Urothelium cell line (cell line): ENCODE data around the gene FAM3C.

Experiments
- DNase-seq: peaks from one replicate; pipeline ENCODE4 v3.0.0; 2011; ENCODE audit warnings: low spot score, mixed read lengths
- FAIRE-seq: peaks from 2 replicates; lab custom pipeline; 2011; peaks lifted over from hg19 to GRCh38; lab: Jason Lieb, UNC

The FAM3C gene

GRCh38 chr7:121383235-121383910 is 12.7 kb downstream of the FAM3C start:
- FAIRE-seq: no peak
- DNase-seq: no peak

- FAIRE-seq (no peak), DNase-seq (no peak)
These were observed 13.6 kb downstream of the FAM3C start for GRCh38 chr7:121382473-121382872.

- FAIRE-seq: no peak
- DNase-seq: no peak
These were observed 16.2 kb downstream of the FAM3C start for GRCh38 chr7:121379930-121380329.

- DNase-seq (no peak), FAIRE-seq (no peak)
These were observed 19.1 kb downstream of the FAM3C start for GRCh38 chr7:121376979-121377378.

DNA sequence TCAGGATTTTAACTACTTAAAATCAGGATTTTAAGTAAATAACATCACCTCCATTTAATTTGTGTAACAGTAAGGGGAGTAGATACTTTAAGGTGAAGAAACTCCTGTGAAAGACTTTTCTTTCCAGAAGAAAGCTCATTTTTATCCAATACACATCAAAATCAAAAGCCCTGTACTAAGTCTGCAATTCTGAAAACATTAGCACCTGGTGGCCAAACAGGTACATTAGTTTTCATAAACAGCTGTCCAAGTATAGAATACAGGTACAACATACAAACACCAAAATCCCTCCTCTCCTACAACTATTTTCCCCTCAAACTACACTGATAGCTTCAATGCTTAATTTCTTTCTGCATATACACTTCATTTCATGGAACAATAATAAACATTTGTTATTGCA is 22.9 kb downstream of the FAM3C start:
- DNase-seq (no peak), FAIRE-seq (no peak)

DNA sequence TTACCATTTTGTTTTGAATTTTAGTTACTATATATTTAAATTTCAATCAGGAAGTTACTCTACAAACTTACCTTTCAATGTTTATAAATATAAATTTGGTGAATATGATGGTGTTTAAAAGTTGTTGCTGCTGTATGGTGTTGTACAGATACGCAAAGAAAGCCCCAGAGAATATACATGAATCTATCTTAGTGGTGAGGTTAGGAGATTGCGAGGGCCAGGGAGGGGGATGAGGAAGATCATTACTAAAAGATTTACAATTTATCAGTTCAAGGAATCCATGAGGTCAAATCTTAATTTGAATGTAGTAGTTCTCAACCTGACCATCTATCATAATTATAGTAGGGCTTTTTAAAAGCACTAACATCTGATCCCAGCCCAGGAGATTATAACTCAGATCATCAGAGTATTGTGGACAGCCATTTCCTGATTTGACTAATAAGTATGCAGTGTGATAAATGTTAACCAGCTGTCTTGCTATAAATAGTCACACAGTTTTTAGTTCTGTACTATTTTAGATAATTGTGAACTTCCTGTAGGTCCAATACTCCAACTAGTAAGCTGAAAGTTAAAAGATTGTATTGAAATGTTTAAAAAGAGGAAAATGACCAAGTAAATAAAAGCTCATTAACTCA is 23.6 kb downstream of the FAM3C start:
- no peak for FAIRE-seq

DNA sequence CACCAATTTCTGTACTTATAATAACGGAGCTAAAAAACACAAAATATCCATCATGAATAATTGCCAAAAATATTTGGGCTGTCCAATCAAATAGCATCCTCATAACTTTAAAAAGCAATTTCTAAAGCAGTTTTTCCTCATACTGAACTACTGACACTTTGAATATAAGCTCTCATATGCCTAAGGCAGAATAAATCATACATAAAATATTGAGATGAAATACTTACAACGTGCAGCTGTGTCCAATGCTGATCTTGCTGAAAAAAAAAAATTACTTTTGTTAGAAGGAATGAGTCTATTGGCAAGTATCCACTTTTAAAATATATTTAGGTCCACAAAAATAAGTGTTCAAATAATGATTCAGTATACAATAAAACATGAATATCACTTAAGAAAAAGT is 24.2 kb downstream of the FAM3C start:
- no peak for FAIRE-seq
- DNase-seq: no peak

More for the DNA sequence above, 23.6 kb downstream of the FAM3C start:
- DNase-seq: no peak

DNA sequence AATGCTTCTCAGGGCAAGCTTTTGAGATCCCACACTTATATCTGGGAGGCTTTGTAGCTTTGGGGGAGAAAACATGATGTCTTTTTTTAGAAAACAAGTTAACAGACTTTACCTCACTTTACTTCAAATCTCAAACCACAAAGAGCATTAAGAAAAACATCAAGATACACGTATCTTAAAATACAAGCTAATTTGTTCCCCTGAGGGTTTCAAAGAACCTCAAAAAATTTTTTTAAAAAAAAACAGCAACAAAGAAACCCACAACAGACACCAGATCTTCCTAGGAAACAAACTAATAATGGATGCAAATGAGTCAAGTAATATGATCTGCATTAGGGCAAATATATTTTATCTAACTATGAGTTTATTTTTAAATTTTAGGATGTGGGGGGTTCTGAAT is 24.7 kb downstream of the FAM3C start:
- DNase-seq: no peak
- FAIRE-seq: no peak

- FAIRE-seq: no peak
- DNase-seq: no peak
These were observed 26.6 kb downstream of the FAM3C start for GRCh38 chr7:121369462-121369861.

DNA sequence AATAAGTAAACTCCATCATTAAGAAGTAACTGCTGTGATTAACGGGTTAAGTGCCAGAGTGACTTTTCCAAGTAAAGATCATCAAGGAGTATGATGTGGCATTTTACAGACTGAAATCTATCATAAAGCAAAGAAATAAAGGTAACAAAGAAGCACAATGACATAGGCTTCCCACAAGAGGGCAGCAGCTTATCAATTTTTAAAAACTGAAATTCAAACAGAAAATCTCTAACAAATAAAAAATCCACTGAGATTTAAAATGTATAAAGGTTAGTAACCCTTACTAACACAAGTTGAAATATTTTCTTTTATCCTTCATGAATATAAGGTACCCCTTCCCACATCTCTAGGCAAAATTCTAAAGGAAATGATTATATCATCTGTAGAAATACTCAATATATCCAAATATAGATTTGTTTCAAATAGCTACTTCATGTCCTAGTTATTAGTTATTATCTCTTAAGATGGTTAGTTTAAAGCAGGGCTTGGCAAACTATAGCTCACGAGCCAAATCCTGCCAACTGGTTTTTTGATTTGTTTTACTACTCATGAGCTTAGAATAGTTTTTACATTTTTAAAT is 29.2 kb downstream of the FAM3C start:
- DNase-seq: peak; percentile 4
- FAIRE-seq: no peak

- FAIRE-seq: no peak
- no peak for DNase-seq
These were observed 35.5 kb downstream of the FAM3C start for GRCh38 chr7:121360564-121360963.

DNA sequence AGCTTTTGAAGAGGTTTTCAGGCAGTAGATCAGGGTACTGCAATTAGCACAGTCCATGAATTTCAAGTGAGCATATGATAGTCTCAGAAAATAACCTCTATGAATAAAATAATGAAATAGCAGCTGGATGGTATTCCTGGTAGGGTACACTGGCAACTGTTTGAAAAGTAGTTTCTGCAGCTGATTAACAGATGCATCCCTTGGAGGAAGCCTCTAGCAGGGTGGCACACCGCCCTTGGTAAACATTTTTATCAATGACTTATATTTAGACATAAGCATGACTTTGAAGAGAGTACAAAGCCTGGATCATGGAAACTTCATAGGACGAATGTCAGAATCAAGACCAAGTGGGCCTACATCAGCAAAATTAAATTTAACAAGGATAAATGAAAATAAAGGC is 40.5 kb downstream of the FAM3C start:
- DNase-seq: no peak
- no peak for FAIRE-seq

- DNase-seq: no peak
- FAIRE-seq: no peak
These were observed 43.8 kb downstream of the FAM3C start for GRCh38 chr7:121352323-121352722.

- DNase-seq (no peak), FAIRE-seq (no peak)
These were observed 44.4 kb downstream of the FAM3C start for GRCh38 chr7:121351682-121352081.

GRCh38 chr7:121344497-121344896 is 51.6 kb downstream of the FAM3C start:
- FAIRE-seq (no peak), DNase-seq (no peak)

GRCh38 chr7:121344093-121344492 is 52.0 kb downstream of the FAM3C start:
- FAIRE-seq: no peak

GRCh38 chr7:121343302-121343701 is 52.8 kb downstream of the FAM3C start:
- FAIRE-seq (no peak), DNase-seq (no peak)

More at GRCh38 chr7:121344093-121344492, 52.0 kb downstream of the FAM3C start:
- no peak for DNase-seq

- DNase-seq (no peak), FAIRE-seq (no peak)
These were observed 53.5 kb downstream of the FAM3C start for GRCh38 chr7:121342631-121343030.

- DNase-seq: no peak
- FAIRE-seq: no peak
These were observed 54.2 kb downstream of the FAM3C start for GRCh38 chr7:121341933-121342332.

- DNase-seq (no peak), FAIRE-seq (no peak)
These were observed 57.0 kb downstream of the FAM3C start for GRCh38 chr7:121339082-121339481.

- FAIRE-seq: no peak
- no peak for DNase-seq
These were observed 58.7 kb downstream of the FAM3C start for GRCh38 chr7:121337398-121337797.

GRCh38 chr7:121336579-121336978 is 59.5 kb downstream of the FAM3C start:
- no peak for DNase-seq
- no peak for FAIRE-seq
